ENCODE measurements around the gene FREM3. TPM values are rescaled to one million over a fixed set of nuclear protein-coding genes. Genes with fewer than 3 reads are reported as not detected.
A peak's percentile ranks its signal among the peaks of the same experiment; 100 is the strongest.
"Not testable (repeated sequence)": the region's sequence is repeated elsewhere in the genome, so short reads cannot be mapped to it uniquely, and the experiment has no call there.

The FREM3 gene
- total RNA-seq = not detected

GRCh38 chr4:143700416-143701352 lies at the start of gene FREM3:
Gene FREM3, minus strand, starts transcription at chr4:143700675. Its CDS starts 0 bp downstream, at chr4:143700675.
- Mint-ChIP-seq H3K4me1 (peaks cover 8% of the 10 kb centered on the region), H3K27me3 (peaks cover 64% of the 10 kb centered on the region), H3K36me3 (no peaks in the 10 kb centered on the region), H3K9me3 (peaks cover 2% of the 10 kb centered on the region), H3K4me3 (peak within 1 kb of the TSS; percentile 38), H3K27ac (no peak within 1 kb of the TSS)
- DNase-seq = peak; percentile 6

- Mint-ChIP-seq H3K4me3 (no peak overlapping the region), H3K36me3 (no peaks in the 10 kb centered on the region)
These were observed 45.4 kb upstream of the FREM3 start for GRCh38 chr4:143745874-143746273.

GRCh38 chr4:143743591-143743990 lies 43.1 kb upstream of the FREM3 start:
- Mint-ChIP-seq H3K27ac (no peak overlapping the region), H3K36me3 (no peaks in the 10 kb centered on the region), H3K4me3 (no peak overlapping the region), H3K4me1 (no peaks in the 10 kb centered on the region), H3K27me3 (no peaks in the 10 kb centered on the region), H3K9me3 (no peaks in the 10 kb centered on the region)
- no peak for DNase-seq

More at GRCh38 chr4:143745874-143746273, 45.4 kb upstream of the FREM3 start:
- H3K27ac Mint-ChIP-seq = no peak overlapping the region
- no peaks in the 10 kb centered on the region for H3K27me3 Mint-ChIP-seq
- DNase-seq = no peak
- H3K4me1 Mint-ChIP-seq = no peaks in the 10 kb centered on the region
- no peaks in the 10 kb centered on the region for H3K9me3 Mint-ChIP-seq

GRCh38 chr4:143742834-143743233 lies 42.4 kb upstream of the FREM3 start:
- no peaks in the 10 kb centered on the region for H3K27me3 Mint-ChIP-seq
- DNase-seq = no peak
- no peak overlapping the region for H3K4me3 Mint-ChIP-seq
- H3K36me3 Mint-ChIP-seq = no peaks in the 10 kb centered on the region
- H3K27ac Mint-ChIP-seq = no peak overlapping the region
- no peaks in the 10 kb centered on the region for H3K9me3 Mint-ChIP-seq
- no peaks in the 10 kb centered on the region for H3K4me1 Mint-ChIP-seq

DNA sequence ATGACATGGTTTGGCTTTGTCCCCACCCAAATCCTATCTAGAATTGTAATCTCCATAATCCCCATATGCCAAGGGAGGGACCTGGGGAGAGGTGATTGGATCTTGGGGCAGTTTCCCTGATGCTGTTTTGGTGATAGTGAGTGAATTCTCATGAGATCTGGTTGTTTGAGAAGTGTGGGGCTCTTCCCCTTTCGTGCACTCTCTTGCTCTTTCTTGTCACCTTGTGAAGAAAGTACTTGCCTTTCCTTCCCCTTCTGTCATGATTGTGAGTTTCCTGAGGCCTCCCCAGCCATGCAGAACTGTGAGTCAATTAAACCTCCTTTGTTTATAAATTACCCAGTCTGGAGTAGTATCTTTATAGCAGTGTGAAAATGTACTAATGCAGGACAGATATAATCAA lies 36.4 kb upstream of the FREM3 start:
- Mint-ChIP-seq H3K36me3 (no peaks in the 10 kb centered on the region), H3K4me1 (no peaks in the 10 kb centered on the region), H3K27me3 (no peaks in the 10 kb centered on the region), H3K27ac (no peak overlapping the region), H3K4me3 (no peak overlapping the region), H3K9me3 (no peaks in the 10 kb centered on the region)
- no peak for DNase-seq

GRCh38 chr4:143736061-143736460 lies 35.6 kb upstream of the FREM3 start:
- not testable (repeated sequence) for H3K27ac Mint-ChIP-seq, H3K27me3 Mint-ChIP-seq, H3K4me1 Mint-ChIP-seq, DNase-seq, H3K4me3 Mint-ChIP-seq, H3K36me3 Mint-ChIP-seq, H3K9me3 Mint-ChIP-seq

DNA sequence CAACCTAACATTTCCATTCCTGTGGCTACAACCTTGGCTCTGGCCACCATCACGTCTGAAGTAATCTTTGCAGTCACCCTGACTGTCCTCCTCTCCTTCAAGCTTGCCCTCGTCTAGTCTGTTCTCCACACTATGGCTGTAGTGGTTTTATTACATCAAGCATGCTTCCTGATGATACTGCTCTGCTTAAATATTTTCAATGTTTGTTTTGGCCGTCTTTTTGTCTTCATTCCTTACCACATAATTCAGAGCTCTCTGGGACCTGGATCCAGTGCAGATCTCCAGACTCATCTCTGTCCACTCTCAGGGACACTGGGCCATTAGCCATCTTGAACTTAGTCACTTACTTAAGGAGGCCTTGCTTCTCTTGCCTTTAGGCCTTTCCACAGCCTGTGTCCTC lies 27.7 kb upstream of the FREM3 start:
- Mint-ChIP-seq H3K4me1 (no peaks in the 10 kb centered on the region), H3K27ac (no peak overlapping the region), H3K27me3 (no peaks in the 10 kb centered on the region), H3K36me3 (no peaks in the 10 kb centered on the region), H3K9me3 (no peaks in the 10 kb centered on the region), H3K4me3 (no peak overlapping the region)
- DNase-seq = no peak

DNA sequence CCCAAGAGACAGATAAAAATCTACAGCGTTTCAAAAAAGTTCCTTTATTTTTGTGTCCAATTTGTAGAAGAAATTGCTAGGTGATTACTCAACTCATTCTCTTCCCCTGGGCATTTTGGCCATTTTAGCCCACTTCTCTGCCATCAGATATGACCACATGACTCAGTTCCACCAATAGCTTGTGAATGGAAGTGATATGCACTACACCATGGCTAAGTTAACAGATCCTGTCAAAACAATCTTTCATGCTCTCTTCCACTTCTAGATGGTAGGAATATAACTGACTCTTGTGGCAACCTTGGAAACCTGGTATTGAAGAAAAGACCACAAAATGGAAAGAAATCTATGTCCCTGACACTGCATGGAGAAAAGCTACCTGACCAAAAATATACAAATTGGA lies 26.2 kb upstream of the FREM3 start:
- Mint-ChIP-seq H3K27me3 (no peaks in the 10 kb centered on the region), H3K36me3 (no peaks in the 10 kb centered on the region)

GRCh38 chr4:143721317-143721716 lies 20.8 kb upstream of the FREM3 start:
- H3K4me3 Mint-ChIP-seq = no peak overlapping the region
- no peaks in the 10 kb centered on the region for H3K27me3 Mint-ChIP-seq
- no peak overlapping the region for H3K27ac Mint-ChIP-seq
- no peak for DNase-seq
- no peaks in the 10 kb centered on the region for H3K36me3 Mint-ChIP-seq
- no peaks in the 10 kb centered on the region for H3K4me1 Mint-ChIP-seq
- no peaks in the 10 kb centered on the region for H3K9me3 Mint-ChIP-seq

More for the DNA sequence above, 26.2 kb upstream of the FREM3 start:
- Mint-ChIP-seq H3K4me3 (no peak overlapping the region), H3K27ac (no peak overlapping the region), H3K4me1 (no peaks in the 10 kb centered on the region), H3K9me3 (no peaks in the 10 kb centered on the region)
- DNase-seq = no peak

DNA sequence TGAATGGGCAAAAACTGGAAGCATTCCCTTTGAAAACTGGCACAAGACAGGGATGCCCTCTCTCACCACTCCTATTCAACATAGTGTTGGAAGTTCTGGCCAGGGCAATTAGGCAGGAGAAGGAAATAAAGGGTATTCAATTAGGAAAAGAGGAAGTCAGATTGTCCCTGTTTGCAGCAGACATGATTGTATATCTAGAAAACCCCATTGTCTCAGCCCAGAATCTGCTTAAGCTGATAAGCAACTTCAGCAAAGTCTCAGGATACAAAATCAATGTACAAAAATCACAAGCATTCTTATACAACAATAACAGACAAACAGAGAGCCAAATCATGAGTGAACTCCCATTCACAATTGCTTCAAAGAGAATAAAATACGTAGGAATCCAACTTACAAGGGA lies 18.3 kb upstream of the FREM3 start:
- not testable (repeated sequence) for H3K9me3 Mint-ChIP-seq, H3K27ac Mint-ChIP-seq, H3K4me1 Mint-ChIP-seq

GRCh38 chr4:143713955-143714625 lies 13.6 kb upstream of the FREM3 start:
- no peaks in the 10 kb centered on the region for H3K27me3 Mint-ChIP-seq
- no peaks in the 10 kb centered on the region for H3K4me1 Mint-ChIP-seq
- no peaks in the 10 kb centered on the region for H3K36me3 Mint-ChIP-seq
- H3K27ac Mint-ChIP-seq = no peak overlapping the region
- no peak overlapping the region for H3K4me3 Mint-ChIP-seq
- H3K9me3 Mint-ChIP-seq = no peaks in the 10 kb centered on the region
- DNase-seq = no peak

More for the DNA sequence above, 18.3 kb upstream of the FREM3 start:
- not testable (repeated sequence) for H3K36me3 Mint-ChIP-seq, H3K4me3 Mint-ChIP-seq, DNase-seq, H3K27me3 Mint-ChIP-seq

DNA sequence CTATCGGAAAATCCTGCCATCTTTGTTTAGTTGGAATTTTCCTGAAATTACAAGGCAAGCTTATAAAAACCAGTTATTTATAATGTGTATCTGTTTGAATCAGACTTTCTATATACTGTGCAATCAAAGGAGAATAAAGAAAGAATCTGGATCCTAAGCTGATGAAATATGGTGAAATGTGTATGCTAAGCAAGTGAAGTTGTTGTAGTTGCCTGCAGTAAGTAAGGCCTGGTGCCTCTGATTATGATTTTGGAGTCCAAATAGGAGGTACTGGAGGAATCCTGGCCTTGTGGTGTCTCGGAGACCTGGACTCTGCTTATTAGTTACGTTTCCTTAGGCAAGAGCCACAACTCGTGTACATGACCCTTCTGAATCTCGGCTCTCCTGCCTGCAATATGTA lies 13.1 kb upstream of the FREM3 start:
- Mint-ChIP-seq H3K9me3 (no peaks in the 10 kb centered on the region), H3K4me1 (no peaks in the 10 kb centered on the region), H3K4me3 (no peak overlapping the region), H3K27me3 (no peaks in the 10 kb centered on the region), H3K36me3 (no peaks in the 10 kb centered on the region), H3K27ac (no peak overlapping the region)
- no peak for DNase-seq

DNA sequence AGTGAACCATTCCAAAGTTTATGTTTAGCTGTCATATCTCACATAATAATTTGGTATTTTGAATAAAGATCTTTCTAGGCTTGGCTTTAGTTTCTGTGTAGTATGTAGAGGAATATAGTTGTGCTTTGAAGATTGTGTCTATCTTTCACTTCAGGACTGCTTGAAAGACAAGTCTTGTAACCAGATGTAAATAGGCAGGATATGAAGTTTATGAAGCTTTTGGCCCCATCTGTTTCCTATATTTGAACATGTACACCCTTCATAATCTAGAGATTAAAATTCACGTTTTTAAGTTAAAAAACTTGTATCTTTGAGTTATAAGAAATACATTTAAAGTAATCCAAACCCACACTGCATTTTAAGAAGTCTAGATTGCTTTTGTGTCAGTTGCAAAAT lies 11.7 kb upstream of the FREM3 start:
- no peak for DNase-seq
- no peaks in the 10 kb centered on the region for H3K4me1 Mint-ChIP-seq
- H3K4me3 Mint-ChIP-seq = no peak overlapping the region
- H3K9me3 Mint-ChIP-seq = peaks cover 2% of the 10 kb centered on the region
- H3K27ac Mint-ChIP-seq = no peak overlapping the region
- H3K36me3 Mint-ChIP-seq = no peaks in the 10 kb centered on the region
- H3K27me3 Mint-ChIP-seq = no peaks in the 10 kb centered on the region

DNA sequence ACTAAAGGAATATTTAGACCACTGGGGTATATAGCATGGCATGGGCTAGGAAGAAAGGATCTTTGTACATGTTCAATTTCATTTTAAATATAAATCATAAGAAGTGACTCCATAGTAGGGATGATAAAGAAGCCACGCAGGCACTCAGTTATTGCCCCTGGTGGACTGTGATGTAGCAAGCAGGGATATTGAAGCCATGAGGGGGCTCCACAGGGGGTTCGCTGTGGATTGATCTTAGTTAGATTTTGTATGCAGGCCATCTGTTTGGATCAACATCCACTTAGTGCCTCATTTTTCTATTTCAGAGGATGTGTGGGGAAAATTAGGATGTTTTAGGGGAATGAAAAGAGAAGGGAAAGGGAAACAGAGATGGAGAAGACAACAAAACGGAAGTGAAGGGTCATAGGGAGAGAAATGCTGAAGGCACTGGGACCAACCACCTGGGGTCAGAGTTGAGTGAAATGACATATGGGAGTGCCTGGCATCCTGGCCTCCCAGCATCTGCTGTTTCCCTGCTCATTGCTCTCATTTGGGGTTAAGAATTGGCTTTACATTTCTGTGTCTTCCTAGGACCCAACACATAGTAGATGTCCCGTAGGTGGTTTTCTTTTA lies 11.2 kb upstream of the FREM3 start:
- peaks cover 4% of the 10 kb centered on the region for H3K9me3 Mint-ChIP-seq
- DNase-seq = no peak
- no peaks in the 10 kb centered on the region for H3K27me3 Mint-ChIP-seq
- no peaks in the 10 kb centered on the region for H3K4me1 Mint-ChIP-seq
- H3K4me3 Mint-ChIP-seq = no peak overlapping the region
- no peaks in the 10 kb centered on the region for H3K36me3 Mint-ChIP-seq
- no peak overlapping the region for H3K27ac Mint-ChIP-seq

DNA sequence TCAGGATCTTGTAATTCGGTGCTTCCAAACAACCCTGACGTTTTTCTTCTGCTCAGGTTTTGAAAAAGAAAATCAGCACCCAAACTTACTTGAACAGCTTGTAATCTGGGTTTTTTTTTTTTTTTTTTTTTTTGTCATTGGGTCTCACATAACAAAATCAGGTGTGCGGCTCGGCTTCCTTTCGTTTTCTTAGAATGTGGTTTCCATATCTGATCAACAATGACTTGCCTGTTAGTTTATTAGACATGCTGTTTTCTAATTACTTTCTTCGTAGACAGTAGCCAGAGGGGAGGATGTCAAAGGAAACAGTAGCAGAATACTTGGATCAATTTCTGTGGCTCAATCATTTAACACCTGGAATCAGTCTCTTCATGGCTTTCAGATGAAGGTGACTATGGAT lies 890 bp upstream of the FREM3 start:
- H3K4me1 Mint-ChIP-seq = peaks cover 8% of the 10 kb centered on the region
- H3K36me3 Mint-ChIP-seq = no peaks in the 10 kb centered on the region
- H3K27me3 Mint-ChIP-seq = peaks cover 61% of the 10 kb centered on the region
- peak overlapping the region; percentile 38 for H3K4me3 Mint-ChIP-seq
- H3K9me3 Mint-ChIP-seq = peaks cover 2% of the 10 kb centered on the region
- no peak overlapping the region for H3K27ac Mint-ChIP-seq
- no peak for DNase-seq
